CD1c-positive myeloid dendritic cell (primary cell): ENCODE data around the gene USP25.

ENCODE experiments used
- DNase-seq: peaks from one replicate; pipeline ENCODE4 v3.0.0-alpha.2; 2016; ENCODE audit errors: extremely low spot score

Gene USP25

GRCh38 chr21:15764878-15765277, 35.1 kb downstream of the USP25 start:
- no peak for DNase-seq

DNA sequence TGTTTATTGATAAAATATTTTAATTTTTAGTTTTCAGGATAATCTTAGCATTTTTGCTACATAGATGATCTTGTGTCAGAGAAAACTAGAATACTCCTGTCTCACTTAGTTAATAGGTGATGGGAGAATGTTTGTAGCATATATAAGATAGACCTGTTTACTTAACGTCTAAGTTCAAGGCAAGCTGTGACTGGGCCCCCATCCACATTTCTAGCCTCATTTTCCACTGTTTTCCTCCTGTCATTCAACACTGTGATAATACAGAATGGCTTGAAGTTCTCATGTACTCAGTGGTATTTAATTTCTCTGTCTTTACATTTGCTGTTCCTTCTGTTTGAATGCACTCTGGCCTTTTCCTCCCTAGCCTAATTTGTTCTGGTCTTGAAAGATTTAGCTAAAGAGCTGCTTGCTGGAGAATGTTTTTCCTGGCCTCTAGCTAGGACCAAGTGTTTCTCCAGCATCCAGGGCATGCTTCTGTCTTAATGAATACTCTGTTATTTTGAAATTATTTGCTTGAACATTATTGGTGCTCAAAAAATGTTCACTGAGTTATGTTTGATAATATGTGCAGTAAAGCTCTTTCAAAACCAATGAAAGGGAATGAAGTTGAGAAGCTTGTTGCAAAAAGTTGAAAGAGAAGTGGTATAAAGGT, 37.3 kb downstream of the USP25 start:
- no peak for DNase-seq

- DNase-seq, result no peak
Observed at GRCh38 chr21:15768045-15768601, 38.3 kb downstream of the USP25 start.

- DNase-seq, result no peak
Observed at GRCh38 chr21:15768853-15769252, 39.1 kb downstream of the USP25 start.

DNA sequence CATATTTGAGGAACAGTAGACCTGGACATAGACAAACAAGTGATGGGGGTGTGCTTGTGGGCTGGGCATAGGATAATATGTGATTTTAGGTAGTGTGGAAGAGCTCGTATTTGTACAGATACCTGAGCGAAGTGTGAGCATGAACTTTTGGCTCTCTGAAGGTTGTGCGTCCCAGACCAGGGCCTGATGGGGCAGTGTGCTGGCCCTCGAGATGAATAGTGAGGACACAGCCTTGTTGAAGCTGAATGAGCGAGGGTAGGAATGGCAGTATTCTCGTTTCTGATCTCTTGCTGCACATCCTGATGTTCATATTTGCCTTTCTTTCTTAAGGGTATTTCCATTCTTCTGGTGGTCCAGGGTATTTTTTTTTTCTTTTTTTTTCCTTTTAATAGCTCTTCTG, 41.5 kb downstream of the USP25 start:
- no peak for DNase-seq

- no peak for DNase-seq
Observed at GRCh38 chr21:15772654-15773053, 42.9 kb downstream of the USP25 start.

GRCh38 chr21:15774590-15774989, 44.8 kb downstream of the USP25 start:
- DNase-seq, result no peak

GRCh38 chr21:15775291-15775690, 45.5 kb downstream of the USP25 start:
- peak; percentile 28 for DNase-seq

DNA sequence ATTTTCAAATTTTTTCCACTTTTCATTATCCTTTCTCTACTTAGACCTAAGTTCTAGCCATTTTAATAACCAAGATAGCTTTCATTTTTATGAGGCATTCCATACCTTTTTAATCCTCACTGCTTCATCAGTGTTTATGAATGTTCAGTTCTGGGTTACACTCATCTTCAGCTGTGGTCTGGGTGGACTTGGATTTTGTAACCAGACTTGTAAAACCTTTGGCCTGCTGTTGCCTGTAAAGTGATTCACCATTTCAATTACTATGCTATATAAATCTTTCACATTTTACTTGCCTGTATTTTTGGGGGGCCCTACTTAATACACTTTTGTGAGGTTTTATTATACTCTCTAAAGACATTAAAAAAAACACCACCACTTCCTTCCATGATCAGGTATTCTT, 46.2 kb downstream of the USP25 start:
- no peak for DNase-seq

DNA sequence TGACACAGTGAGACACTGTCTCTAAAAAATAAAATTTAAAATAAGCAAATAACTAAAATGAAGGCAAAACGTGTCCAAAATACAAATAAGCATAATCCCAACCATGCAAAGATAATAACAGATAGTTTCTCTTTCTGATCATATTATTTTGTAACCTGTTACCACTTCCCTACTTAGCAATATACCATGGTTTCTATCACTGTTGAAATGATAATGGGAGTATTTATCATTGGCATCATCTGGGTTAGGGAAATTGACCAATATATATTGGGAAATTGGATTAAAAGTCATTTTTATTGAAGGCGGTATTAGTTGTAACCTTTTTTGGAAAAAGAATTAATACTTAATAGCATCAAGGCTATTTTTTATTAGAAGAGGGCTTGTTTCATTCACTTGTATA, 47.0 kb downstream of the USP25 start:
- DNase-seq, result no peak

DNA sequence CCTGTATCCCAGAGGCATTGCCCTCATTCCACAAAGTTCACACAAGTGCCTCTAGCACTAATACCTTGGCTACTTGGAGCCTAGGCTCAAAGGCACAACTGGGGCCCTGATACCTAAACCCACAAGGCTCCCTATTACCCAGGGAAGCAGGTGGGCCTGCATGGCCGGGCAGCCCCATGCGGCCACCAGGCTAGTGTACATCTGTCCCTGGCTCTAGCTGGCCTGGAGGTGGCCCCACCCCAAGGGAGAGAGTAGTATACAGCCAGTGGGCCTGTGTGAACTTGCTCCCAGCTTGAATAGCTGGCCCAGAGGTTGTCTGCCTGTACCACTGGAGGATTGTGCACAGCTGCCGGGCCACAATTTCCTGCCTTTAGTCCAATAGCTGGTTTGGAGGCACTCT, 52.2 kb downstream of the USP25 start:
- DNase-seq, result no peak

DNA sequence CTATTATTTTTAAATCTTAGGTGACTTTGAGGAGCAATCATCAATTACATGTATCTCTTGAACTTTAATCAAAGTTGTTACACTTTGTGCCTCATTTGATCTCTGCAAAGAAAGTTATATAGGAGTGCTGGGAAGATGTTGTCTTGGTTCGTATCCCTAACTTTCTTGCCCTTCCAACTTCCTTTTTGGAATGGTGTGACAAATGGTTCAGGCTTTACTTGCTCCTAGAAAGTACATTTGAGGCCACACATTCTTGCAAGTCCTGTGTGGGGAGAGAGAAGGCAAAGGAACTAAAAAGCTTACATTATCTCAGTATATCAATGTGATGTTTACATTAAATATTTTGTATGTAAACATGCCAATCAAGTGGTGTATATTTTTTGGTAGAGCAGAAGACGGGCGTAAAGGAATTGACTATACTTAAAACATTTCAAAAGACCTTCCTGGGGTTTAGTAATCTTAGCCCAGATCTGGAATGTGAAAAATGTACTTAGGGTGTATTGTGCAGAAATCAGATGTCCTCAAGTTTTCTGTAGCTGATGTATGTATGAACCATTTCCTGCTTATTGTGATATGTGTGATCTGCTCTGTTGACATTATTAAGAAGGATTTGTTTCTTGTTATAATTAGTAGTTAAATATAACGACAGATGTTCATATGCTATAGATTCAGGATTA, 59.2 kb downstream of the USP25 start:
- DNase-seq, result no peak

- DNase-seq, result no peak
Observed at GRCh38 chr21:15793109-15793508, 63.3 kb downstream of the USP25 start.

- DNase-seq, result no peak
Observed at GRCh38 chr21:15793550-15794235, 63.9 kb downstream of the USP25 start.

DNA sequence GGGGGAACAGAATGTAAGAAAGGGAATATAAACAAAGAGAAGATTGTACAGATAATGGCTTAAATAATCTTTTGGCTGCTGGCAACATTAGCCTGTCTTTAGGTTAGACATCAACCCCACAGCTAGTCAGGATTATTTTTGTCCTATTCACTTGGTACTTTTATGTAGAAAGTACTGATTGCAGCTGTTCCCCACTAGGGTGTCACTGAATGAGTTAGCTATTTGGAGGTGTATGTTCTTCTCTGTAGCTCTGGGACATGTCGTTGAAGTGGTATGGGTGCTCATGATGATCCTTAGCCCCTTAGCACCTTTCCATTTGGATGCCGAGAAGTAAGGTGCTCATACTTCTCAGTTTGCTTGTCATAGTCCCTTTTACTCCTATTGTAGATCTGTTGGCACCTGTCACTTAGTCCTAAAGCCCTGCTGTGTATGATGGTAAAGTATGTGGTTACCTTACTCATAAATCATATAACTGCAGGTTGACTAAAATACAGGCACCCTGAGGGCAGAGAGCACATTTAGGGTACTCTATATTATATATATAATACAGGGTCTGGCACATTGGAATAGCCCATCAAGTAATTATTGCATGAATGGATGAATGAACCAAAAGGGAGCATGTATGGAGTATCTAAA, 64.6 kb downstream of the USP25 start:
- no peak for DNase-seq

DNA sequence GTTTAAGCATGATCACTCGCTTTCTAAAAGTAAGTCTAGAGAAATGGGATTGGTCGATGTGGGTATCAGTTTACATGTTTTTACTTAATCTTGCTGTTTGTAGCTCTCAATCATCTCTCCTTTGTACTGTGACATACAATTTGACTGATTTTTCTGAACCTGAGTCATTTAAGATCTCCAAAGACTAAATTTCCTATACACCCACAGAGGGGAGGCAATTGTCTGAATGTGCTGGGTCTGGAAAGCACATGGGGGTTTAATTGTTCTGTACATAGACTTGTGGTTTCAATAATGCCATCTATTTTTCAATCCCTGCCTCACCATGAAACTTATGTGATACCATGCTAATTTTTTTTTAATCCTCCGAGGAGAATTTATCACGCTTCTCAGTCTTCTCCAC, 65.8 kb downstream of the USP25 start:
- no peak for DNase-seq

GRCh38 chr21:15797577-15798363, 68.0 kb downstream of the USP25 start:
- no peak for DNase-seq

GRCh38 chr21:15801352-15801863, 71.6 kb downstream of the USP25 start:
- DNase-seq, result no peak

- DNase-seq, result no peak
Observed at GRCh38 chr21:15804247-15805005, 74.6 kb downstream of the USP25 start.

DNA sequence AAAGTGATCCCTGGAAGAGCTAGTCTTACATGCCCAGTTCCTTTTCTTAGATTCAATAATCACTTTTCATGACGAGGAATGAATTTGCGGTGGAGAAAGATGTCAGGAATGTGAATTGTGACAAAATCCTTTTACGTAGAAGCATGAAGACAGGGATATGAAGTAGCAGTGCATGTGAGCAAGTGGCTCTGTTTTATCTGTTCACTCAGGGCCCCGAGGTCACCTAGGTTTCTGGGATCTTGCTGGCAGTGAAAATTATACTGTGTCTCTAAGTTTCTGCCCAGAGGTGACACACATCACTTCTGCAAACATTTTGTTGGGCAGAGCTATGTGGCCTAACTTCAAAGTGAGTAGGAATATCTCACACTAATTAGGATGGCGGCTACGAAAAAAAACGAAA, 79.3 kb downstream of the USP25 start:
- DNase-seq, result no peak

DNA sequence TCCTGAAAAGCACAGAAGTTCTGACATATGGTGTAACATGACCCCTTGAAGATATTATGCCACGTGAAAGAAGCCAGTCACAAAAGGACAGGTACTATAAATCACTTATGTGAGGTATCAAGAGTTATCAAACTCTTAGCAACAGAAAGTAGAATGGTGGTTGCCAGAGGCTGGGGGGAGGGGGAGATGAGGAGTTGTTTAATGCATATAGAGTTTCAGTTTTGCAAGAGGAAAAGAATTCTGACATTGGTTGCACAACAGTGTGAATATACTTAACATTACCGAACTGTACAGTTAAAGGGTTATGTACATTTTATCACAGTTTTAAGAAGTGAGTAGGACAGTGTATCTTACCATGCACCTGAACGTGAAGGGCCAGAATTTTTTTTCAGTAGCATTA, 80.0 kb downstream of the USP25 start:
- no peak for DNase-seq
